Tibial artery (tissue), 4 donors: ENCODE data around the gene FEN1.

ENCODE experiments used
- DNase-seq, 2 donors: peaks; one replicate each; pipeline ENCODE4 v3.0.0-alpha.2; 2019
- H3K27ac ChIP-seq, 2 donors: fragments of 200-600 bp; sonication (generic) in 1 of 2; 1 replicate in 1 of 2; 2 replicates in 1 of 2; pipeline ENCODE4 v1.5.1; 2018 to 2019; ENCODE audit warnings: mild to moderate bottlenecking in 1 of 2
- H3K27me3 ChIP-seq, 2 donors: fragments of 200-600 bp; sonication (generic) in 1 of 2; one replicate each; pipeline versions ENCODE4 v1.5.1 to v1.6.0; 2016 to 2019
- H3K36me3 ChIP-seq, 3 donors: fragments of 200-600 bp; sonication (generic) in 2 of 3; one replicate each; pipeline ENCODE4 v1.5.1; 2016 to 2019; ENCODE audit warnings: mild to moderate bottlenecking in 2 of 3
- H3K4me1 ChIP-seq, 4 donors: fragments of 200-600 bp; sonication (generic) in 2 of 4; 1 replicate in 3 of 4; 2 replicates in 1 of 4; pipeline ENCODE4 v1.5.1; 2016 to 2019
- H3K4me3 ChIP-seq, 2 donors: fragments of 200-600 bp; sonication (generic) in 1 of 2; 1 replicate in 1 of 2; 2 replicates in 1 of 2; pipeline ENCODE4 v1.5.1; 2018 to 2019; ENCODE audit warnings: mild to moderate bottlenecking in 2 of 2
- H3K9me3 ChIP-seq, 3 donors: fragments of 200-600 bp; sonication (generic) in 1 of 3; one replicate each; pipeline ENCODE4 v1.5.1; 2016 to 2019
- CTCF ChIP-seq, 2 experiments: fragments of 200-600 bp in 1 of 2; fragments of 450-650 bp in 1 of 2; IDR thresholded peaks; one replicate each; pipeline ENCODE4 v1.5.1; 2017 to 2019; ENCODE audit warnings: antibody characterized with exemption in 2 of 2, mild to moderate bottlenecking in 1 of 2, moderate library complexity in 1 of 2
- intact Hi-C: fragments of 100-400 bp; cut with DNase I; formaldehyde crosslinking; loops from one replicate; pipeline ENCODE4 v1.15.0; 2023; ENCODE audit warnings: low total_unique reads

FEN1 gene

GRCh38 chr11:61802605-61803004 is 9.9 kb downstream of the FEN1 start:
- Histone ChIP-seq H3K4me1 (peaks cover 0 to 5% (median 0%) of the 10 kb centered on the region in 4 donors), H3K27ac (no peak overlapping the region), H3K36me3 (peaks cover 43 to 60% (median 47%) of the 10 kb centered on the region in 3 donors), H3K27me3 (no peaks in the 10 kb centered on the region), H3K9me3 (no peaks in the 10 kb centered on the region), H3K4me3 (no peak overlapping the region)
- intact Hi-C loops = no loop called here
- DNase-seq = no peak
- TF ChIP-seq CTCF (IDR thresholded peaks at IDR 0.05) = no peak

GRCh38 chr11:61803889-61804647 is 11.4 kb downstream of the FEN1 start:
- H3K27me3 ChIP-seq = no peaks in the 10 kb centered on the region
- no peak for TF ChIP-seq CTCF (IDR thresholded peaks at IDR 0.05)
- H3K27ac ChIP-seq = no peak overlapping the region
- H3K4me3 ChIP-seq = no peak overlapping the region
- intact Hi-C loops = no loop called here
- no peak for DNase-seq
- peaks cover 51 to 74% (median 61%) of the 10 kb centered on the region in 3 donors for H3K36me3 ChIP-seq
- H3K9me3 ChIP-seq = no peaks in the 10 kb centered on the region
- no peaks in the 10 kb centered on the region for H3K4me1 ChIP-seq

GRCh38 chr11:61805146-61805545 is 12.4 kb downstream of the FEN1 start:
- no peaks in the 10 kb centered on the region for H3K27me3 ChIP-seq
- no peak for TF ChIP-seq CTCF (IDR thresholded peaks at IDR 0.05)
- peaks cover 61 to 84% (median 72%) of the 10 kb centered on the region in 3 donors for H3K36me3 ChIP-seq
- DNase-seq = no peak
- no peak overlapping the region for H3K27ac ChIP-seq
- no peaks in the 10 kb centered on the region for H3K4me1 ChIP-seq
- no peak overlapping the region for H3K4me3 ChIP-seq
- no peaks in the 10 kb centered on the region for H3K9me3 ChIP-seq
- intact Hi-C loops = no loop called here

GRCh38 chr11:61806785-61807184 is 14.1 kb downstream of the FEN1 start:
- intact Hi-C loops = no loop called here
- no peak for DNase-seq
- no peak overlapping the region for H3K27ac ChIP-seq
- H3K4me1 ChIP-seq = no peaks in the 10 kb centered on the region
- no peaks in the 10 kb centered on the region for H3K9me3 ChIP-seq
- no peak for TF ChIP-seq CTCF (IDR thresholded peaks at IDR 0.05)
- peaks cover 74 to 95% (median 84%) of the 10 kb centered on the region in 3 donors for H3K36me3 ChIP-seq
- H3K4me3 ChIP-seq = no peak overlapping the region
- H3K27me3 ChIP-seq = no peaks in the 10 kb centered on the region

- TF ChIP-seq CTCF (IDR thresholded peaks at IDR 0.05) = no peak
- H3K4me1 ChIP-seq = no peaks in the 10 kb centered on the region
- peaks cover 53 to 71% (median 64%) of the 10 kb centered on the region in 3 donors for H3K36me3 ChIP-seq
- H3K9me3 ChIP-seq = no peaks in the 10 kb centered on the region
- DNase-seq = no peak
- H3K27me3 ChIP-seq = no peaks in the 10 kb centered on the region
- H3K27ac ChIP-seq = no peak overlapping the region
- intact Hi-C loops = no loop called here
- H3K4me3 ChIP-seq = no peak overlapping the region
Observed at GRCh38 chr11:61810671-61811175, 18.0 kb downstream of the FEN1 start.
